HL-60 (cell line): Measurements from ENCODE around the gene MYO3B.

Experiments
- GABPA ChIP-seq: IDR thresholded peaks from 2 replicates; pipeline ENCODE4 v1.6.1; 2012; ENCODE audit warnings: low read depth
- POLR2AphosphoS5 ChIP-seq: IDR thresholded peaks from 2 replicates; pipeline ENCODE4 v1.6.1; 2012; ENCODE audit warnings: low read depth
- REST ChIP-seq: IDR thresholded peaks from 2 replicates; pipeline ENCODE4 v1.6.1; 2012; ENCODE audit warnings: low read depth; ENCODE audit not compliant: insufficient replicate concordance
- SPI1 ChIP-seq: IDR thresholded peaks from 2 replicates; pipeline ENCODE4 v1.6.1; 2012; ENCODE audit warnings: low read depth, mild to moderate bottlenecking, borderline replicate concordance
- TF ChIP-seq, protein P1 (sequence below): IDR thresholded peaks from one replicate; pipeline ENCODE4 v1.5.1; 2011; ENCODE audit warnings: low read length, control low read depth, inconsistent platforms; ENCODE audit not compliant: insufficient read depth

- TF ChIP-seq, protein P1, sequence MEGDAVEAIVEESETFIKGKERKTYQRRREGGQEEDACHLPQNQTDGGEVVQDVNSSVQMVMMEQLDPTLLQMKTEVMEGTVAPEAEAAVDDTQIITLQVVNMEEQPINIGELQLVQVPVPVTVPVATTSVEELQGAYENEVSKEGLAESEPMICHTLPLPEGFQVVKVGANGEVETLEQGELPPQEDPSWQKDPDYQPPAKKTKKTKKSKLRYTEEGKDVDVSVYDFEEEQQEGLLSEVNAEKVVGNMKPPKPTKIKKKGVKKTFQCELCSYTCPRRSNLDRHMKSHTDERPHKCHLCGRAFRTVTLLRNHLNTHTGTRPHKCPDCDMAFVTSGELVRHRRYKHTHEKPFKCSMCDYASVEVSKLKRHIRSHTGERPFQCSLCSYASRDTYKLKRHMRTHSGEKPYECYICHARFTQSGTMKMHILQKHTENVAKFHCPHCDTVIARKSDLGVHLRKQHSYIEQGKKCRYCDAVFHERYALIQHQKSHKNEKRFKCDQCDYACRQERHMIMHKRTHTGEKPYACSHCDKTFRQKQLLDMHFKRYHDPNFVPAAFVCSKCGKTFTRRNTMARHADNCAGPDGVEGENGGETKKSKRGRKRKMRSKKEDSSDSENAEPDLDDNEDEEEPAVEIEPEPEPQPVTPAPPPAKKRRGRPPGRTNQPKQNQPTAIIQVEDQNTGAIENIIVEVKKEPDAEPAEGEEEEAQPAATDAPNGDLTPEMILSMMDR, result no peak
- TF ChIP-seq POLR2AphosphoS5, result no peak
- no peak for TF ChIP-seq REST
- no peak for TF ChIP-seq SPI1
- no peak for TF ChIP-seq GABPA
Measured at GRCh38 chr2:170266358-170266757, 88.4 kb downstream of the MYO3B start.
